Left forelimb (tissue), 1 donor: ENCODE data around the gene GNAT2.
A peak's percentile ranks its signal among the peaks of the same experiment; 100 is the strongest.
"Not testable (repeated sequence)": the region's sequence is repeated elsewhere in the genome, so short reads cannot be mapped to it uniquely, and the experiment has no call there.

Experiments
- DNase-seq: peaks from one replicate; pipeline ENCODE4 v3.0.0-alpha.2; 2018; ENCODE audit warnings: low spot score

Gene GNAT2

DNA sequence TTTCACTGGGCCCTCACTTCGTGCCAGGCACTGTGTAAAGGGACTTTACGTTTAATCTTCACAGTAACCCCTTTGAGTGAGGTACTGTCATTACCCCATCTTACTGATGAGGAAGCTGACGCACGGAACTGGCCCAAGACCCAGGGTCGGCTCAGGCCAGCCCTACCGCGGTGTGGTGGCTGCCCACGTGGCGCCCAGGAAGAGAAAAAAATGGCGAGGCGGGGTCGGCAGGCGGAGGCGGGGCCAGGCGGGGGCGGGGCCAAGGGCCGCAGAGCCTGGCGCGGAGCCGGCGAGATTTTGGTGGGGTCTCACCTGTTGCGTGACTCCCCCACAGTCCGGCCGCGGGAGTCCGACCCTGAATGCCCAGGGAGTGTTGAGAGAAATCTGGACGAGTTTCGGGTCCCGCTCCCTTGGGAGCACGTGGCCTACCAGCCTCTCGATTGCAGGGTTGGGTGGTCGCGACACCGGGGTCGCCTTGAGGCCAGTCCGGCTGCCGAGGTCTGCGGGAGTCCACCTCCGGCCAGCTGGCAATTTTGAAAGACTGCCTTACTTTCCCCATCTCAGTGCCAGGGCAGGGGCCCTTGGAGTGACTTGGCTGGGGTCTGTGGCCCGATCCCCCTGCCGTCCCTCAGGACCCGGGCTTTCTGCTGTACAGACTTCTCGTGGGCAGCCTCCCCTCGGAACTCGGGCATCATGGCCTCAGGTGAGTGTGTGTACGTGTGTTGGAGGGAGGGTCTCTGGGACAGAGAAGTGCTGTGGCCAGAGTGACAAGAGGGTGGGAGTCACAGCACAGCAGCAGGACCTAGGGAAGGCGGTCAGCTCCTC lies at the start of gene GNAT2, which contains the start of gene AMPD2:
GNAT2 (minus strand) TSS at position 41 of the 825 bp plus-strand sequence. CDS start 6,746 bp downstream, outside the sequence.
AMPD2 (plus strand) TSS at position 262 of the 825 bp plus-strand sequence. CDS start 1,339 bp downstream, outside the sequence.
- peak; percentile 82 for DNase-seq

- DNase-seq: no peak
Measured at GRCh38 chr1:109668123-109668775, 48.8 kb upstream of the GNAT2 start.

DNA sequence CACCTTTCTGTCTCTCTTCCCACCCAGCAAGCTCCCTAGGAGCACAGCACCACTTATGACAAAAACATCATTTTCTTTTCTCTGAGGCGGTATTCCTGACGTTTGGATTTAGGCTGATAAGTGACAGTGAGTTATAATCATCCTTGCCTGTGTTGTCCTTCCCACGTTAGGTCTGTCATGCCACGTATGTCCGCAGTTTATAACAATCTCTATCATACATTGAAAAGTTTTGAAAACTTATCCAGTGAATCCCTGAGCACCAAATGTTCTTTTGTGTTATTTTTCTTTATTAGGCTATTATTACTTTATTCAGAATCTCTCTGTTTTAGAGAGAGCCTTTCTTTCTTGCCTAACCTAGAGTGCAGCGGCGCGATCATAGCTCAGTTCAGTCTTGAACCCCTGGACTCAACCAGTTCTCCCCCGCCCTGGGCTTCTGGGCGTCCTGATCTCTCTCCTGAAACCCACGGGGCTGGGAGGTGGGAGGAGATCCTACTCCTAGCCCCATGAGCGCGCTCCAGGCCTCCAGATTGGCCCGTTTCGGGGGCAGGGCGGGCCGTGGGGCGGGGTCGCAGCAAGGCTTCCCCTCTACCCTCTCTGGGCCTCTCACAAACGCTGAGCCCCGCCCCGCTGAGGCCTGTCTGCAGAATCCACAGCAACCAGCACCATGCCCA lies 48.2 kb upstream of the GNAT2 start, which contains the start of gene GSTM2:
GSTM2 (plus strand) TSS at position 606 of the 671 bp plus-strand sequence; CDS start at position 665, 59 bp downstream.
- DNase-seq: peak; percentile 96

GRCh38 chr1:109664671-109665070 lies 45.3 kb upstream of the GNAT2 start:
- DNase-seq: no peak

- no peak for DNase-seq
Measured at GRCh38 chr1:109661391-109661790, 42.0 kb upstream of the GNAT2 start.

- not testable (repeated sequence) for DNase-seq
Measured at GRCh38 chr1:109660691-109661026, 41.2 kb upstream of the GNAT2 start.

DNA sequence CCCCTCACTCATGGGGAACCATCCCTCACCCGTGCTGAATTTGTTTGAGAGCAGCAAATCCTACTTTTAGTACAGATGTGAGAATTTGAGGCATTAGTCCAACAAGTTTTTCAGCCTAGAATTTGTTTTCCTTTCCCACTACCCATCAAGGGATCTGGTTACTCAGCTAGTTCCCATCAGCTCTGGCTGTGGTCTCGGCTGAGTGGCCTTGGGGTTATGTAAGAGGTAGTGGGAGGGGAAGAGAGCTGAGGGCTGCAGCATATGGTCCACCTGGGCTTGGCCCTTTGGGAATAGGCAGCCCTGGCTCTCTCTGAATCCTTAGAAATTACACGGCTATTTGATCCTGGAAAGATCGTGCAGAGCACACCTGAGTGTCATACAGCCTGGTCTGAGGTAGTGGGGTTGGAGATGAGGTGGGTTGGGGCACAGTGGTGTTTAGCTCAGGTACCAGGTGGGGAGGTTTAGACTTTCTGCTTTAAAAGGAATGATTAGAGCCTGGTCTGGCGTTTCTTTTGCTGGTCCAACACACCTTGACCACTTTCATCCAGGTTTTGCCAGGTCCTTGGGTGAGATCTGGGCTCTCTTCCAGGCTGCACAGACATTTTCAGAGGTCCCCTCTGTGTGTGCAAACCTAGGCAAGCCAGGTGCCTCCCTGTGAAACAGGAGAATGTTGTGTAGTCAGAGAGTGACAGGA lies 40.7 kb upstream of the GNAT2 start:
- DNase-seq: no peak

GRCh38 chr1:109659145-109659544 lies 39.7 kb upstream of the GNAT2 start:
- peak; percentile 17 for DNase-seq

GRCh38 chr1:109658533-109659042 lies 39.2 kb upstream of the GNAT2 start:
- no peak for DNase-seq

DNA sequence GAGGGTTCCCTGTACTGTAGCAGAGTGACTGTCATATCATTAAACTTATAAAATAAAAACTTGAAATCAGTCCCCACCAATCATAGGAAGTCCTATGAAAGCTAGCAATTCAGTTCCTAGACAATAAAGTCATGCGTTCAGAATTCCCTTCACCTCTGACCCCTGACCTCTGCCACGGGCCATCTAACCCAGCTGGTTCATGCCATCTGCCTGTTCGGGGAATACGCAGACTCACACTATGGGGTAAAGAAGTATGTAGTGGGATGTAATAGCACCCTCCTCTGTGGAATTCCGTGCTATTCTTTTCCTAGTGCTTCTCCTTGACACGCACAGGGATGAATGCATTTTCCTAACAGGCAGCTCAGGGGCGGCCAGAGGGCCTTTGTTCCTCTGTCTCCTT lies 38.6 kb upstream of the GNAT2 start:
- no peak for DNase-seq

DNA sequence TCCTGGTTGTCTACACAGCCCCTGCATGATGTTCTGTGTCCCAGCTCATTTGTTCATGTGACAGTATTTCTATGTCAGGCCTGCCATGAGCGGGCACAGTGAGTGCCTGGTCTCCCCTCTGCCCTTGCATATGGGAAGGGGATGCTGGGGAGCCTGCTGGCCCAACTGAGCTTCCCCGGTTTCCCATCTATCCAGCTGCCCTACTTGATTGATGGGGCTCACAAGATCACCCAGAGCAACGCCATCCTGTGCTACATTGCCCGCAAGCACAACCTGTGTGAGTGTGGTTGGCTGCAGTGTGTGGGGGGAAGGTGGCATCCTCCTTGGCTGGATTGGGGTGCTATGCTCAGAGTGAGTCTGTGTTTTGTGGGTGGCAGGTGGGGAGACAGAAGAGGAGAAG lies 38.0 kb upstream of the GNAT2 start:
- no peak for DNase-seq

DNA sequence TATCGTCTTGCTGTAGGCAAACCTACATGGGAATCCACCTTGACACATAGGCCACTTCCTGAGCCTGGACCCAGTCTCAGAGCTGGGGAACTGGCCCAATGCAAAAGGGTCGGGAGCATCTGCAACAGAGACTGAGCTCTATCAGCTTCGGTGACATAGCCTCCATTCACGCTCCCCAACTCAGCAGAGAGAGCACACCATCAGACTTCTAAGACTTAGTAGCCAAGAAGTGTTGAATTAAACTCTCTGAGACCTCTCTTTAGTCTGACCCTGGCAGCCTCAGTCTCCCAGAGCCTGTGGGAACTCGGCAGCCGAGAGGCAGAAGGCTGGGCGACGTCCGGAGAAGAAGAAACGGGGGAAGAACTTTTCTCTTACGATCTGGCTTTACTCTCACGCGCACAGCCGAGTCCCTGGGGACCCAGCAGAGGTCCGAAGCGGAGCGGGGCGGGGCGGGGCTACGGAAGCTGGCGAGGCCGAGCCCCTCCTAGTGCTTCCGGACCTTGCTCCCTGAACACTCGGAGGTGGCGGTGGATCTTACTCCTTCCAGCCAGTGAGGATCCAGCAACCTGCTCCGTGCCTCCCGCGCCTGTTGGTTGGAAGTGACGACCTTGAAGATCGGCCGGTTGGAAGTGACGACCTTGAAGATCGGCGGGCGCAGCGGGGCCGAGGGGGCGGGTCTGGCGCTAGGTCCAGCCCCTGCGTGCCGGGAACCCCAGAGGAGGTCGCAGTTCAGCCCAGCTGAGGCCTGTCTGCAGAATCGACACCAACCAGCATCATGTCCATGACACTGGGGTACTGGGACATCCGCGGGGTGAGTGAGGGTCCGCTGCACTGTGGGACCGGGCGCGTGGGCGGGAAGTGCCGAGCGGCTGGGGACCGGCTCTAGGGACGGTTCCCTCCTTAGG lies 36.5 kb upstream of the GNAT2 start, which contains the start of gene GSTM4:
GSTM4 (plus strand) TSS at position 485 of the 905 bp plus-strand sequence; CDS start at position 776, 291 bp downstream.
- peak; percentile 86 for DNase-seq

GRCh38 chr1:109654519-109654918 lies 35.1 kb upstream of the GNAT2 start:
- no peak for DNase-seq

GRCh38 chr1:109653306-109653705 lies 33.9 kb upstream of the GNAT2 start:
- DNase-seq: no peak

GRCh38 chr1:109652402-109652801 lies 33.0 kb upstream of the GNAT2 start:
- DNase-seq: no peak

DNA sequence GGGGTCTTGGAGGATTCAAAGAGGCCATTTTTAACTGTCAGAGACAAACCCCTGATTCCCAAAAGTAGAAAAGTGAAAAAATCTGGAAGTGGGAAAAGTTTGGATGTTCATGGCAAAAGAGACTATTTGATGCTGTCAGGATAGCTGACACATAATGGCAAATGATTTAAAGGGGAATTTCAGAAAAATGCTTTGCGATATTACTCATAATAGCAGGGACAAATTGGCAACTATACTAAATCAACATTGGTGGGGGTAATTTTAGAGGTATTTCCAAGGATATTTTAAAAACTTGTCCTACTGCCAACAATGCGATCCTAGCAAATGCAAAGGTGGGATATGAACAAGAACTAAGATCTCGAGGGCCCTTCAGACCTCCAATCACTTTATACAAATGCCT lies 31.2 kb upstream of the GNAT2 start:
- DNase-seq: no peak

DNA sequence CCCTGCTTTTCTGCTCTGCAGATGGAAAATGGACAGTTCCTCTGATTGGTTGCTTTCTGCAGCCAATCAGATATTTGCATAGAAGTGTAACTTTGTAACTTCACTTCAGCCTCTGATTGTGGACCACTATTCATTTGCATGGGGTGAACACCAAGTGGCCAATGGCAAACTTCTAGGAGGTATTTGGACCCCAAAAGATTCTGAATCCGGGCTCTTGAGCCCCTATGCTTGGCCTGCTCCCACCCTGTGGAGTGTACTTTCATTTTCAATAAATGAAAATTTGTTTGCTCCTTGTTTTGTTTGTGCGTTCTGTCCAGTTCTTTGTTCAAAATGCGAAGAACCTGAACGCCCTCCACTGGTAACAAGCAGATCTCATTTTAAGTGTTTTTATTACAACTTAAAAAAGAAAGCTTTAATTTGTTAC lies 30.1 kb upstream of the GNAT2 start:
- DNase-seq: no peak

GRCh38 chr1:109644670-109645069 lies 25.3 kb upstream of the GNAT2 start:
- DNase-seq: no peak

- DNase-seq: no peak
Measured at GRCh38 chr1:109643385-109644230, 24.2 kb upstream of the GNAT2 start.

DNA sequence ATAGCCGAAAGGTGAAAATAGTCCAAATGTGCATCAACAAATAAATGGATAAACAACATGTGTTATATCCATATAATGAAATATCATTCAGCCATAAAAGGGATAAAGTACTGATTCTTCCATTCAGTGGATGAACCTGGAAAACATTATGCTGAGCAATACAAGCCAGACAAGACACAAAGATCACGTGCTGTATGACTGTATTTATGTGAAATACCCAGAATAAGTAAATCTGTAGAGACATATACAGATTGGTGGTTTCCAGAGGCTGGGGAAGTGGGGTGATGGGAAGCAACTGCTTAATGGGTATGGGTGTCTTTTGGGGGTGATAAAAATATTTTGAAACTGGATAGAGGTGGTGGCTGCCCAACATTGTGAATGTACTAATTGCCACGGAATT lies 23.2 kb upstream of the GNAT2 start:
- DNase-seq: no peak
